SJCRH30 (cell line): ENCODE measurements around the gene PCED1B. TPM values are rescaled to one million over a fixed set of nuclear protein-coding genes. Genes with fewer than 3 reads are reported as not detected.

ENCODE experiments used
- DNase-seq, 2 experiments: peaks; one replicate each; pipeline ENCODE4 v3.0.0-alpha.2; 2015 to 2020
- H3K27ac ChIP-seq: fragments of 250-450 bp; sonication (Bioruptor Pico); 2 replicates; pipeline ENCODE4 v1.5.1; 2020; ENCODE audit warnings: mild to moderate bottlenecking, moderate library complexity
- H3K27me3 ChIP-seq: fragments of 250-450 bp; sonication (Bioruptor Pico); 2 replicates; pipeline ENCODE4 v1.5.1; 2020; ENCODE audit warnings: mild to moderate bottlenecking, moderate library complexity
- H3K36me3 ChIP-seq: fragments of 250-450 bp; sonication (Bioruptor Pico); 2 replicates; pipeline ENCODE4 v1.5.1; 2020; ENCODE audit warnings: mild to moderate bottlenecking, moderate library complexity
- H3K4me1 ChIP-seq: fragments of 250-450 bp; sonication (Bioruptor Pico); 2 replicates; pipeline ENCODE4 v1.5.1; 2020; ENCODE audit warnings: mild to moderate bottlenecking, moderate library complexity
- H3K4me3 ChIP-seq: fragments of 250-450 bp; sonication (Bioruptor Pico); 2 replicates; pipeline ENCODE4 v1.5.1; 2020; ENCODE audit warnings: mild to moderate bottlenecking, moderate library complexity
- H3K9me3 ChIP-seq: fragments of 250-450 bp; sonication (Bioruptor Pico); replicated peaks from 2 replicates; pipeline ENCODE4 v1.5.1; 2020; ENCODE audit warnings: mild to moderate bottlenecking, moderate library complexity
- total RNA-seq: library from RNA; depleted of rRNA; stranded (reverse); fragments of >200 nt; shearing (Covaris generic); gene quantifications from 2 replicates; pipeline ENCODE4 v1.2.3, GENCODE V29; 2014

The PCED1B gene
- total RNA-seq, 1 experiment from 2014 or later, result not detected

DNA sequence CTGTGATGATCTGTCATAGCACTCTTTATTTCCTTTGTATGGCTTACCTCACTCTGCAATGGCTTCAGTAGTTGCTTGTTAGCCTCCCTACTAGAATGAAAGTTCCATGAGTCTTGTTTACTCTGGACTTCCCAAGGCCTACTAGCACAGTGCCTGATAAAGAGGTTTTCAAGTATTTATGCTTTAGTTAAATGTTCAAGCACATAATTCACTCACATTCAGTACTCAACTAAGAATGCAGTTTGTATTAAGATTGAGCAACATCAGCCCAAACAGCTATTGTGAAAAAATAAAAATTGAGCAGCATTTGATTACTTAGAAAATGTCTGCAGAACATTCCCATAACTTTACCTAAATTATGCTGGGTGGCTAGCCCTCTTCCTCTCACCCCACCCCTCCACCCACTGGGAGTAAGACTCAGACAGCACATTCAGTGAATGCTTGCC is 159.3 kb downstream of the PCED1B start:
- Histone ChIP-seq H3K27ac (no peak overlapping the region), H3K4me3 (no peak overlapping the region), H3K4me1 (no peaks in the 10 kb centered on the region), H3K9me3 (no peaks in the 10 kb centered on the region), H3K27me3 (no peaks in the 10 kb centered on the region), H3K36me3 (no peaks in the 10 kb centered on the region)
- DNase-seq, result no peak

DNA sequence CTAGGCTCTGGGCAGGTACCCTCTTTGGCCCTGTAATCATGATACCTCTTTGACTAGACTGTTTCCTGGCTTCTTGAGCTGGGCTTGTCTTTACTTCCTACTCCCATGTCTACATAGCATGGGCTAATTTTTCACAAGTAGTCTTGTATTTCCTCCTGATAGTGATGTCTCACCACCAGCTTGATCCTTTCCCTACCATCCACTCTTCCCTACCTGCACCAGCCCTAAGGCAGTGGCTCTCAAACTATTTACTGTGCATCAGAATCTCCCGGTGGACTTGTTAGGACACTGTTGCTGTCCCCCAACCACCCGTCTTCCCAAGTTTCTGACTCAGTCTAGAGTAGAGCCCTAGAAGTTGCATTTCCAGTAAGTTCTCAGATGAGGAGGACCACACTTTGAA is 163.0 kb downstream of the PCED1B start:
- Histone ChIP-seq H3K27ac (no peak overlapping the region), H3K4me1 (no peaks in the 10 kb centered on the region), H3K4me3 (no peak overlapping the region), H3K9me3 (no peaks in the 10 kb centered on the region), H3K36me3 (no peaks in the 10 kb centered on the region), H3K27me3 (no peaks in the 10 kb centered on the region)
- DNase-seq, result no peak

DNA sequence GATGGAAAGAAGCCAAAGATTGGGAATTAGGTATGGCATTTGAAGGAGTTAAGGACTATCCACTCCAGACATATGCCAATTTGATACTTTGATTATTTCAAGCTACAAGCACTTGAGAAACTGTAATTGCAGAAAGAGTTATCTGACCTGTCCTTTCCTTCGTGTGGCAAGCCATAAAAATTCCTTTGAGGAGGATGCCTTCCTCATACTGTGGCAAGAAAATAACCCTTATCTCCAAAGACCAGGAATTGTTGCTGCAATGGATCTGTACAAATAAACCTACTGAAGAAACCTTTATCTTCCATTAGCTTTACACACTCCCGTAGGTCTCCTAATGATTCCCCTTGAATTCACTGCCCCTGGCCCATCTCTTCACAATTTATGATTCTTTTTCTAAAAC is 165.4 kb downstream of the PCED1B start:
- Histone ChIP-seq H3K4me1 (peaks cover 3% of the 10 kb centered on the region; the same call in 1 of the 2 replicates), H3K4me3 (no peak overlapping the region), H3K27ac (no peak overlapping the region), H3K27me3 (no peaks in the 10 kb centered on the region), H3K9me3 (no peaks in the 10 kb centered on the region), H3K36me3 (no peaks in the 10 kb centered on the region)
- DNase-seq, result no peak

DNA sequence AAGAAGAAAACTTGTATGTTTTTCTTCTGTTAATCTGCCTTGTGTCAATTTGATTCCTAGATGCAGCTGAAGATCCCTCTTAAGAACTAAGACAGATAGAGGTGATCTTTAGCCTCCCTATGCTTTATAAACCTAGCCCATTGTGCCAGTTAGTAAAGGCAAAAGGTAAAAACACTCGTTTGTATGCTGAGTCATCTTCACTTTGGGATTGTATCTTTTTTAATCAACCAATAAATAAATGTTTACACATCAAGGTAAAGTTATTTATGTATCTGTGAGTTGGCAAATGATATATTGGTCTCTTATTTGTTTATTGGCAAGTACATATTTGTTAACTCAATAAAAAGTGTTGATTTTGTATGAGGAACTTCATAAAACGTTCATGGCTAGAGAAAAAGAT is 166.2 kb downstream of the PCED1B start:
- Histone ChIP-seq H3K4me1 (peaks cover 3% of the 10 kb centered on the region; the same call in 1 of the 2 replicates), H3K9me3 (no peaks in the 10 kb centered on the region), H3K4me3 (no peak overlapping the region), H3K36me3 (no peaks in the 10 kb centered on the region), H3K27me3 (no peaks in the 10 kb centered on the region), H3K27ac (no peak overlapping the region)
- no peak for DNase-seq

DNA sequence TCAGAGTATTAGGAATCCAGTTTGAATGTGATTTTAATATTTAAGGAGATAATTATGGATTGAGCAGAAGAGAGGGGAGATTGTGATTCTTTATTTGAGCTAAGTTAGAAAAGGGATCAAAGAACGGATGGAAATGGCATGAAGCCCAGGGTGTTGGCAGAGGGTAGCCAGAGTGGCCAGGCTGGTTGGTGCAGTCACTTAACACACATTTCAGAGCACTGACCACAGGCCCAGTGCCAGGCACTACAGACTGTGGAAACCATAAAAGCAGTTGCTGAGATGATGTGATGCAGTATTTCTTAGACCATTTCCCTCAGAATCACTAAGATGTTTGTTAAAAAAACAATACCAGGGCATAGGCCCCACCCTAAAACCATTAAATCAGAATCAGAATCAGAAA is 168.0 kb downstream of the PCED1B start:
- H3K4me1 ChIP-seq, result peaks cover 3% of the 10 kb centered on the region; the same call in 1 of the 2 replicates
- H3K27ac ChIP-seq, result no peak overlapping the region
- H3K9me3 ChIP-seq, result no peaks in the 10 kb centered on the region
- H3K27me3 ChIP-seq, result no peaks in the 10 kb centered on the region
- H3K36me3 ChIP-seq, result no peaks in the 10 kb centered on the region
- no peak for DNase-seq
- no peak overlapping the region for H3K4me3 ChIP-seq

DNA sequence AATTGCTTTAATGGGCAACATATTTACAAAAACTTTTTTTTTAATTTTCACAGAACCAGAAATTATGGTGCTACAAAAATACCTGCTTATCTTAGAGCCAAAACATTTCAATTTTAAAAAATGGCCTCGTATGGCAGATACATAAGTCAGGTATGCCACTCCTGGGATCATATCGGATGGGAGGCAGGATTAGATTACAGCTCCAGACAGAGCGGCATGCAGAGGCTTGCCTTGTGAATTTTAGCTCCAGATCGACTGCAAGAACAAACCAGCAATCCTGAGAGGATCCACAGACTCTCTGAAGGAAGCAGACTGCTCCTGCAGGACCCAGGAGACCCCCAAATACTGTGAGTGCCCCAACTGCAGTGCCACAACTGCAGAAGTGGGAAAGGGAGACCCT is 169.7 kb downstream of the PCED1B start:
- Histone ChIP-seq H3K9me3 (no peaks in the 10 kb centered on the region), H3K4me3 (no peak overlapping the region), H3K27ac (no peak overlapping the region), H3K36me3 (no peaks in the 10 kb centered on the region), H3K27me3 (no peaks in the 10 kb centered on the region), H3K4me1 (peaks cover 3% of the 10 kb centered on the region; the same call in 1 of the 2 replicates)
- no peak for DNase-seq

DNA sequence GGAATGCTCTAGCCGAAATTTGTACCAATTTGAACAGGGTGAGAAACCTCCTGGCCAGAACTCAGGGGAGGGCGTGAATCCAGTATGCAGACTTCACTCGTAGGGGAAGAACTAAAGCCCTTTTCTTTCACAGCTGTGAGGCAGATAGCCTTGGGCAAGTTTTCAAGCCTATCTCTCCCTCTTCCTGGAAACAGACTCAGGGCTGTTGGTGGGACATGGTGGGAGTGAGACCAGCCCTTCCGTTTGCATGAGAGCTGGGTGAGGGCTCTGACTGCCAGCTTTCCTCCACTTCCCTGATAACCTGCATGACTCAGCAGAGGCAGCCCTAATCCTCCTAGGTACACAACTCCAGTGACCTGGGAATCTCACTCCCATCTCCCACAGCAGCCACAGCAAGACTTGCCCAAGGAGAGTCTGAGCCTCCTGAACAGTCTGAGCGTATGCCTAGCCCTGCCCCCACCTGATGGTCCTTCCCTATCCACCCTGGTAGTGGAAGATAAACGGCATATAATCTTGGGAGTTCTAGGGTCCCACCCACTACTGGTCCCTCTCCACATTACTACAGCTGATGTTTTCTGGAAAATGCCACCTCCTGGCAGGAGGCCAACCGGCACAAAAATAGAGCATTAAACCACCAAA is 170.4 kb downstream of the PCED1B start:
- Histone ChIP-seq H3K4me1 (peaks cover 3% of the 10 kb centered on the region; the same call in 1 of the 2 replicates), H3K36me3 (no peaks in the 10 kb centered on the region), H3K4me3 (no peak overlapping the region), H3K9me3 (no peaks in the 10 kb centered on the region), H3K27me3 (no peaks in the 10 kb centered on the region; the same call in 1 of the 2 replicates), H3K27ac (no peak overlapping the region)
- DNase-seq, result peak in 1 of 2 experiments; percentile 29

DNA sequence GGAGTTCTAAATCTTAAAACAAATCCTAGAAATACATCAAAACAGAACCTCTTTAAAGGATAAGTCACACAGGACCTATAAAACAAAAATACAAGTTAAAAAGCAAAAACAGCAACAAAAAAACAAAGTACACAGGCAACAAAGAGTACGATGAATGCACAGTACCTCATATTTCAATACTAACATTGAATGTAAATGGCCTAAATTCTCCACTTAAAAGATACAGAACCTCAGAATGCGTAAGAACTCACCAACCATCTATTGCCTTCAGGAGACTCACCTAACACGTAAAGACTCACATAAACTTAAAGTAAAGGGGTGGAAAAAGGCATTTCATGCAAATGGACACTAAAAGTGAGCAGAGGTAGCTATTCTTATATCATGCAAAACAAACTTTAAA is 172.5 kb downstream of the PCED1B start:
- H3K4me3 ChIP-seq, result no peak overlapping the region
- H3K4me1 ChIP-seq, result peaks cover 3% of the 10 kb centered on the region; the same call in 1 of the 2 replicates
- no peaks in the 10 kb centered on the region for H3K36me3 ChIP-seq
- H3K27me3 ChIP-seq, result no peaks in the 10 kb centered on the region; the same call in 1 of the 2 replicates
- no peak overlapping the region for H3K27ac ChIP-seq
- no peaks in the 10 kb centered on the region; the same call in 1 of the 2 replicates for H3K9me3 ChIP-seq
- no peak for DNase-seq

DNA sequence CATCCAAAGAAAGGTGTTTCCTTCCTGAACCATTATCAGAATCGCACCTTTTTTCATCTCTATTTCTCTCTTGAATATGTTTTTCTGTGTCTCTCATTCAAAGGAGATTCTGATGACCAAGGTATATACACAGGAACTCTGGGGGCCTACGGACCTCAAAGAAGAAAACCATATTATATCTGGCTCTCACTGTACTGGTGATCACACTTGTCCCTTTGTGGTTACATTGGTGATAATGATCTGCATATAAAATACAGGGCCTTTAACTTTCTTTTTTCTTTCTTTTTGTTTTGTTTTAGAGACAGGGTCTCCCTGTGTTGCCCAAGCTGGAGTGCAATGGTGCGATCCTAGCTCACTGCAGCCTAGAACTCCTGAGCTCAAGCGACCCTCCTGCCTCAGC is 185.5 kb downstream of the PCED1B start:
- no peaks in the 10 kb centered on the region for H3K9me3 ChIP-seq
- no peaks in the 10 kb centered on the region for H3K27me3 ChIP-seq
- H3K4me3 ChIP-seq, result no peak overlapping the region
- no peaks in the 10 kb centered on the region for H3K4me1 ChIP-seq
- no peaks in the 10 kb centered on the region for H3K36me3 ChIP-seq
- no peak for DNase-seq
- H3K27ac ChIP-seq, result no peak overlapping the region

DNA sequence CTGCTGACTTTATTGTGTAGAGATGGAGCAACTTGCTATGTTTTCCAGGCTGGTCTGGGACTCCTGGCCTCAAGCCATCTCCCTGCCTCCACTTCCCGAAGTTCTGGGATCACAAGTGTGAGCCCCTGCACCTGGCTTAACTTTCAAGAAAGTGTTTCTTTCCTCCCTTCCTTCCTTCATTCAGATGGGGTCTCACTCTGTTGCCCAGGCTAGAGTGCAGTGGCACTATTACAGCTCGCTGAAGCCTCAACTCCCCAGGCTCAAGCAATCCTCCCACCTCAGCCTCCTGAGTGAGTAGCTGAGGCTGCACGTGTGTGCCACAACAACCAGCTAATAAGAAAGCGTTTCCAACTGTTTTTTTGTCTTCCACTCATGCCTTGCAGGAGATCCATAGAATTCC is 186.0 kb downstream of the PCED1B start:
- Histone ChIP-seq H3K27ac (no peak overlapping the region), H3K27me3 (no peaks in the 10 kb centered on the region), H3K9me3 (no peaks in the 10 kb centered on the region), H3K36me3 (no peaks in the 10 kb centered on the region), H3K4me3 (no peak overlapping the region), H3K4me1 (no peaks in the 10 kb centered on the region)
- no peak for DNase-seq

DNA sequence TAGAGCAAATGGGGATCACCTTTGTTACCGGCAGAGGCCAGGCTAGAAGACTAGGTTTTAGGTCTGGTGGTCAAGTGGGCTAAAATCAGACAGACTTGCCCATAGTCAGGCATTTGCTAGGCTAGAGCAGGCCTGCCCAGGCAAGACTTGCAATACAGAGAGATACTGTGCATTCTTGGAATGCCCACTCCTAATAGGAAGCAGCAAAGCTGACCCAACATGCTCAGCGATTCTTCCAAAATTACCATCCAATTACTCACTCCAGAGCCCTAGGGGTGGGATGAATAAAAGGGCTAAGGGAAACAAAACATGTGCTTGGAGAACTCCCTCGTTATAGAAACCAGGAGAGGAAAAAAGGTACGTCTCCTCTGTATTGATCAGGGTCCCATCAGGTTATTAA is 188.2 kb downstream of the PCED1B start:
- no peaks in the 10 kb centered on the region for H3K27me3 ChIP-seq
- H3K27ac ChIP-seq, result no peak overlapping the region
- DNase-seq, result no peak
- no peaks in the 10 kb centered on the region for H3K36me3 ChIP-seq
- no peak overlapping the region for H3K4me3 ChIP-seq
- no peaks in the 10 kb centered on the region for H3K9me3 ChIP-seq
- H3K4me1 ChIP-seq, result no peaks in the 10 kb centered on the region; the same call in 1 of the 2 replicates

DNA sequence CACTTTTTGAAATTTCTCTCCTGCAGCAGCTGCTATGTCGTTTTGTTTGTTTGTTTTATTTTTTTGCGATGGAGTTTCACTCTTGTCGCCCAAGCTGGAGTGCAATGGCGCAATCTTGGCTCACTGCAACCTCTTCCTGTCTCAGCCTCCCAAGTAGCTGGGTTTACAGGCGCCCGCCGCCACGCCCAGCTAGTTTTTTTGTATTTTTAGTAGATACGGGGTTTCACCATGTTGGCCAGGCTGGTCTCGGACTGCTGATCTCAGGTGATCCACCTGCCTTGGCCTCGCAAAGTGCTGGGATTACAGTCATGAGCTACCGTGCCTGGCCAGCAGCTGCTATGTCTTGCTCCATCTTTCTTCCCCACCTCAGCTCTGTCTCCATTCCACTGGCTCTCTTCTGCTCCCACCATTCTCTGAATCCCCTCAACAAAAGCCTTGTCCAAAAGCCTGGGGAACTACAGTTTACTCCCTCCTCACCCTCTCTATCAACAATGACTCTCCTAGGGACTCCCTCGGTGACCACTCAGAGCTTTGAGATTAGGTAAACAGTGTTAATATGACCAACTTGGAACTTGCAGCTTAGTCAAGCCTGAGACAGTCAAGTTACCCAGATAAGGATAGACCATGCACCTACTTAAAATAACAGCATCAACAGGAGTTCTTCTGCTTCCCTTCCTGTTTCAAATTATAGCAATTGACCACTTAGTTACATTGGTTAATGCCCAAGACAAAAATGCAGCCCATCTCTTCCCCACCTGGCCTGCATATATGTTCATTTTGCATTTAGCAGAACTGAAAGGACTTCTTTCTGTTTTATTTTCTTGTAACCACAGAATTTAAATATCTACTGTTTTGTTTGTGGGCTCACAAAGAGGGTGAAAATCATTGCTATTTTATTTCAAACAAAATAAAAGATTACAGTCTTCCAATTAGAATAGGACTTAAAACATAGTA is 189.4 kb downstream of the PCED1B start:
- no peaks in the 10 kb centered on the region; the same call in 1 of the 2 replicates for H3K4me1 ChIP-seq
- no peaks in the 10 kb centered on the region for H3K9me3 ChIP-seq
- H3K4me3 ChIP-seq, result no peak overlapping the region
- no peak for DNase-seq
- H3K27me3 ChIP-seq, result no peaks in the 10 kb centered on the region
- H3K27ac ChIP-seq, result no peak overlapping the region
- no peaks in the 10 kb centered on the region for H3K36me3 ChIP-seq

DNA sequence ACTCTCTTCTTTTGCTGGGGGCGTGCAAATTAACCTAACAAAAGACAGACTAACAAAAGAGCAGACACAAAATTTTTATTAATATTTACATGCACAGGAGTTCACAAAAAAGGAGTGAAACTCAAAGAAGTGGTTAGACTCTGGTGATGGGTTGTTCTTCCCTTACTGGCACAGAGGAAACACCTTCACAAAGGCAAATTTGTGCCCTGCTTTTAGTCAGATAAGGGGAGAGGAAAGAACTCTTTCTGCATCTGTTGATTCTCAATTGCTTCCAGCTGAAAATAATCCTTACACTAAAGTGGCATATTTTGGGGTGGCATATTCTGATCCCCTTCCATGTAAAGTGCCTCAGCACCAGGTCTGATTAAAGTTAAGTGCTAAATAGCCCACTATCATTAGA is 190.5 kb downstream of the PCED1B start:
- H3K4me3 ChIP-seq, result no peak overlapping the region
- no peak overlapping the region for H3K27ac ChIP-seq
- H3K4me1 ChIP-seq, result no peaks in the 10 kb centered on the region; the same call in 1 of the 2 replicates
- no peaks in the 10 kb centered on the region for H3K36me3 ChIP-seq
- H3K27me3 ChIP-seq, result no peaks in the 10 kb centered on the region
- H3K9me3 ChIP-seq, result no peaks in the 10 kb centered on the region
- no peak for DNase-seq

DNA sequence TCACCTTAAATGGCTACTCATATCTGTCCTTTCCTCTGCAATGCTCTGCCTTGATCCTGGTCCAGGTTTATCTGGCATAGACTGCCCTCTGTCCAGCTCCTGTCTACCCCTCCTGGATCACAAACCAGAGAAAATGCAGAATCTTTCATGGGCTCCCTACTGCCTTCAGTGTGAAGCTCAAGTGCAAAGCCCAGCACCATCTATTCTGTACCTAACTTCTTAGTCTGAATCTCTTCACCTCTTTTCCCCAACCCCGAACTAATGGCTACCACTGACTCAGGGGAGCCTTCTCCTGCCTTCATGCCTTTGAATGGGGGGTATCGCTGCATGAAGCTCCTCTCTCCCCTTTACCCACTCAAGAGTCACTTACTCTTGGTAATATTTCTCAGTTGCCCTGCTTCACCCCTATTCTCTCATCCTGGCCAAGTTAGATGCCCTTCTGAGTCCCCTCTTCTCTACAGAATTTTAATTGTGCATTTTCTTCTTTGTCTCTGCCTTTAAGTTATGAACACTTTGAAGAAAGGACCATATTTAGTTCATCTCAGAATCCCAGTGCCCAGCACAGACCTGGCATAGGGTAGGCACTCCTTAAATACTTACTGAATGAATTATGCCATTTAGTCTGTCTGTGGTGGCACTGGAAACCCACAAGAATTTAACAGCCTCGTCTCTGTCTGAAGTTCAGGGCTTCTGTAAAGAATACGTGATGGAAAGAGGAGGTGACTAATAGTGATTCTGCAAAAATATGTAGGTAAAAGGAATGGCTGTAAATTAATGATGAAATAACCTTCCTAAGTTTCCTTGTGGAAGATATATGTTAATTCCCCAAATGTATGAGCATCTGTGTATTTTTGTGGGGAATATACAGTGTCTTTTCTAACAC is 191.6 kb downstream of the PCED1B start:
- no peaks in the 10 kb centered on the region for H3K36me3 ChIP-seq
- no peak overlapping the region for H3K4me3 ChIP-seq
- DNase-seq, result peak in 1 of 2 experiments; percentile 34
- H3K27ac ChIP-seq, result peak overlapping the region; percentile 46
- H3K27me3 ChIP-seq, result no peaks in the 10 kb centered on the region
- no peaks in the 10 kb centered on the region for H3K9me3 ChIP-seq
- H3K4me1 ChIP-seq, result no peaks in the 10 kb centered on the region; the same call in 1 of the 2 replicates
